ENCODE measurements around the gene PBX1. TPM values are rescaled to one million over a fixed set of nuclear protein-coding genes. Genes with fewer than 3 reads are reported as not detected.

PBX1 gene
- polyA plus RNA-seq, 5 donors: 88.6 to 130 (median 119) TPM

DNA sequence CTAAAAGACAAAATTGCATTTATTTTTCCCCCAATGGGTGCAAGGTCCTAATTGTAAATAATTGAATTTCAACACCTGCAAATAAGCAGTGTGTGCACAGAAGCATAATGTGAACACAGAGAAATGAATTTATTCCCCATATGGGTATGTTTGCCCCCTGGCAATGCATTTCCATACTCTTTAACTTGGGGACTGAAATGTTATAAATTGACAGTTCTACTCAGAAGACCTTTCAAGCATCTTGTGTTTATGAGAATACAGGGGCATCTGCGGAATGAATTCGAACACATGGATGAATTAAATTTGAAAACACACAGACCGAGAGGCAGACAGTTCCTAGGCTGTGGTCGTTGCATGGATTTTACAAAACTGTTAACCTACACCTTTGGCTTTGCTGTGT lies 3.5 kb downstream of the PBX1 start:
- peak in 1 of 2 donors; percentile 38 for DNase-seq

DNA sequence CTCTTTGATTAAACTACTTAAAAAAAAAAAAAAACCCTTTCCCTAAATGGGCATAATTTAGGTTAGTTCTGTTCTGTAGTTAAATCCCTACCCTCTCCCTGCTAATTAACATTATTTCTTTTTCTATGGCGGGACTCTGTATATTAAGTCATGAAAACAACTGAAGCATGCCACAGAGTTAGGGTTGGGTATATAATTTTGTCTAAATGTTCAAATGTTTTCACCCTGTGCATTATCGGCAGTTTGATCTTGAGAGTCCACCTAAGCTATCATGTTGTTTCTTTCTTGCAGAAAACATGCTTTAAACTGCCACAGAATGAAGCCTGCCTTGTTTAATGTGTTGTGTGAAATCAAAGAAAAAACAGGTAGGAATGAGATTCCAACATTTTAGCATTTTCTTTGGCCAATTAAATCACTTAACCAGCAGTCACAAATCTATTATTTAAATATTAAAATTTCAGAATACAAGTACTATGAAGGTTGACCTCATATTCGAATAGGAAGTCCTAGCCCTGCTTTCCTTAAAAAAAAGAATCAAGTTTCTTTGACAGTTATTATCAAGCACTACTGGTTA lies 4.0 kb downstream of the PBX1 start:
- no peak for DNase-seq

DNA sequence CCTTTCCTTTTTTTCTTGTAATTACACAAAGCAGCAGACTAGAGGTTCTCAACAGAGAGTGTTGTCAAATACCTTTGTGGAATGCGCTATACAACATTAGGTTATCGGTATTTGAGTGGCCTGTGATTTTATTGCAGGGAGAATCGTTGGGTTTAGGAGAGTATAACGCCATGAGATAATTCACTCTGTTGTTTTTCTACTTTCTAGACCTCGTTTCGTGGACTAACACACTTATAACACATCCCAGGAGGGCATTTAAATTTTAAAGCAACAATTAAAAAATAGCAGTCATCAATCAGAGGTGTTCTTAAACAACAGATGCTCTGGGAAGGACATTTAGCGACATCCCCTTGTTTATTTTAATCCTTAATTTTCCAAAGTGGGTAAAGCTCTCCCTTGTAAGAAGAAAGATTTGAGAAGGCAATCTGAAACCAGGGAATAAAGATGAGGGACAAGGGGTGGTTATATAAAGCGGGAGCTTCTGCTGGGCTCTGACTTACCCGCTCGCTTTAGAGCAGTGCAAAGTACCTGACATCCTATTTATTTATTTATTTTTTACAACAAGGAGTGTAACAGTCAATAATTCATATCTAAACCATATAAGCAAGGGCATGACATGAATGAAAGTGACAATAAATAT lies 4.9 kb downstream of the PBX1 start:
- peak; percentile 31 to 42 for DNase-seq

DNA sequence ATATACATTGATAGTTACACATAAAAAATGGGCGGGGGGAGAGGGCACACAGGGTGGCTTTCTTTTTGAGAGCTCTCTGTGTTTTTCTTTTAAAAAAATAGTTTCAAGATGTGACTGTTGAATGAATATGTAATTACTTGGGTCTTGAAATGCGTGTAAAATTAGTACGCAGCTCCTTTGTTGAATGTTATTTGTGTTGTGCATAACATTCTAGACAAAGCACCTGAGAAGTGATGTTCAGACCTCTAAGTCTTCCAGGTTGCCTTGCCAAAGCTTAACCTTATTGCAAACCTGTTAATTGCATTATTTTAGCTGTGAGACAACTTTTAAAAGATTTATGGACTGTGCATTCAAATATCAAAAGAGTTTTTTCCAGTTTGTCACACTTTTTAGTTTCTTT lies 5.4 kb downstream of the PBX1 start:
- no peak for DNase-seq

DNA sequence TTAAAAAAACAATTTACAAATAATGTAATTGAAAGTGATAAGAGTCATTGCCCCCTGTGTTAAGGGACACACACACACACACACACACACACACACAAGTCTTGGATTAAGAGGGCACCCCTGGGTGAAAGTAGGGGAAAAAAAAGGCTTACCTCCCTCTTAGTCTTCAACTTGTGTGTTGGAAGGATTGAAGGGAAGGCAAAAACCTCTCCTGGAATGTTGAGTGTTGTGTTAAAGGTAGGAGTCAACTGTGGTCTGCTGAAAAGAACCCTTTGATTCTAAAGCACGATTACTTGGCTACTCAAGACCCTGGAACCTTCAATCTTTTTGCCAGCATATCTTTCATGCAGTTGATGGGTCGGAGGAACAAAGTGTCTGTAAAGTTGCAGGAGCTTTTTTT lies 6.4 kb downstream of the PBX1 start:
- peak; percentile 40 to 45 for DNase-seq

DNA sequence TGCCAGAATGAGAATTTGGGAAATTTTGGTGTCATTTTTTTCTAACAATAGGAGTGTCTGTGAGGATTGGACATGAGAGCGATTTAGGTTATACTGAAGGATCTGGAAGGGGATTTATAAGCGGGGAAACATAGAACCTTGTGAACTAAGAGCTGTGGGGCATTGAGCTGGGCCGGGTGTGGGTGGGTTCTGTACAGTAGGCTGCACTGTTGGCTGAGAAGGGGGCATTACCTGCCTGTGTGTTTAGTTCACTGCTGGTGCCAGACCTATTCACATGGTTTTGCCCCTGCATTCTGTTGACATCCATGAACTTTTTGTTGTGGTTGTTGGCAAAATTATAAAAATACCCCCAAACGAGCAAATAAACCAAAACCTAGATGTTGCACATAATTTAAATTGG lies 8.8 kb downstream of the PBX1 start:
- no peak for DNase-seq

DNA sequence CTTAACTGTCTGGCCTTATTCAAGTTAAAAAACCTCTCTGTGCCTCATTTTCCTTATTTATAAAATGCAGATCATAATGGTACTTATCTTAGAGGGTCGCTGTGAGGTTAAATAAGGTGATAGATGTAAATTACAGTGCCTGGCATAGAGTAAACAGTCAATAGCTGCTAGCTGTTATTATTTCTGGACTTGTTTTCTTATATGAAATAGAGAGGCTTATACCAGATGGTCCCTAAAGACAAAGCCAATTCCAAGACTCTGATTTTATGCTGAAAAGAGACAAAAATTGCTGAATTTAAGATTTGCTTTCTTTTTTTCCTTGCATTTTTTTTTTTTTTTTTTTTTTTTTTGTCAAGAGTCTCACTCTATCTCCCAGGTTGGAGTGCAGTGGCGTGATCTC lies 10.3 kb downstream of the PBX1 start:
- no peak for DNase-seq

DNA sequence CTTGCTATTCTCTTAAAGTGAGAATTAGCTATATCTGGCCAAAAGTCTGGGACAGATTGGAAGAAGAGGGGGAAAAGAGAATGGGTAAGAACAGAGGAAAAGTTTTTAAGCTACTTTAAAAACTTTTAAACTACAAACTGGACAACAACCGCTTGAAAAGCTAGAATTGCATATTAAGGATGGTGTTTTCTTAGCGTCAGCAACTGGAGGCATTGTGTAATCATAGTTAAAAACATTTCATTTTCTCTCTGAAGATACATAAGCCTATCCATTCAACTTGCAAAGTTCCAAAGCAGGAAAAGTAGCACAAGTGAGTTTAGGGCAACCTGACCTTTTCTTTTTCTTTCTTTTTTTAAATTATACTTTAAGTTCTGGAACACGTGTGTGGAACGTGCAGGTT lies 10.9 kb downstream of the PBX1 start:
- DNase-seq: no peak

DNA sequence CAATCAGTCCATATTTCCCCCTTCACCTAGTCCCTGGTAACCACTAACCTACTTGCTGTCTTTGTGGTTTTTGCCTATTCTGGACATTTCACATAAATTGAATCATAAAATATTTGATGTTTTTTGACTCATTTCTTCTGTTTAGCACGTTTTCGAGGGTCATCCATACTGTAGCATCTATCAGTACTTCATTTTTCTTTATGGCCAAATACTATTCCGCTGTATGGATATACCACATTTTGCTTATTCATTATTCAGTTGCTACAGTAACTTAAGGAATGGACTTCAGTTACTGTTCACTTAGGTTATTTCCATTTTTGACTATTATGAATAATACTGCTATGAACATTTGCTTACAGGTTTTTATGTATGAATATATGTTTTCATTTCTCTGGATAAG lies 12.3 kb downstream of the PBX1 start:
- no peak for DNase-seq

DNA sequence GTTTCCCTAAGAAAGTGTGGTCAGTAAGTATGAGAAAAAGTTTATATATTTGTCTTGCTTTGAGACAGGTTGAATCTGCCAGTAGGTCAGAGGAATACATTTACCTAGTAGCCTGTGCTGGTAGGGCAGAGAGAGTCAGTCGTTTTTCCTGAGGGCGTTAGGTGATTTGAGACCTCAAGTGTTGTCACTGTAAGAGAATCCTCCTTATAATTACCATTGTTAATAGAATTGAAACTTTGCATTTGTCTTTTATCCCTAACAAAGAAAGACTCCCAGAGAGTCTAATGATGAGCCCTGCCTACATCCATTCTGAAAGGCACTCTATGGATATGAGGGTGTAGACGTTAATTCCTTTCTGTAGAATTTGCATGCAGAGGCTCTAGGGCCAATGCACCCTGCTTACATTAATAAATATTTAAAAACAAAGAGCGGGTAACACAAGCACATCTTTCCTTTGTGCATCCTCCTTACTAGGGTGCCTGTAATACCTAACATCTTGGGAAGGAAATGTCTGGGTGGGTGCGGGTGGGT lies 16.4 kb downstream of the PBX1 start:
- no peak for DNase-seq

DNA sequence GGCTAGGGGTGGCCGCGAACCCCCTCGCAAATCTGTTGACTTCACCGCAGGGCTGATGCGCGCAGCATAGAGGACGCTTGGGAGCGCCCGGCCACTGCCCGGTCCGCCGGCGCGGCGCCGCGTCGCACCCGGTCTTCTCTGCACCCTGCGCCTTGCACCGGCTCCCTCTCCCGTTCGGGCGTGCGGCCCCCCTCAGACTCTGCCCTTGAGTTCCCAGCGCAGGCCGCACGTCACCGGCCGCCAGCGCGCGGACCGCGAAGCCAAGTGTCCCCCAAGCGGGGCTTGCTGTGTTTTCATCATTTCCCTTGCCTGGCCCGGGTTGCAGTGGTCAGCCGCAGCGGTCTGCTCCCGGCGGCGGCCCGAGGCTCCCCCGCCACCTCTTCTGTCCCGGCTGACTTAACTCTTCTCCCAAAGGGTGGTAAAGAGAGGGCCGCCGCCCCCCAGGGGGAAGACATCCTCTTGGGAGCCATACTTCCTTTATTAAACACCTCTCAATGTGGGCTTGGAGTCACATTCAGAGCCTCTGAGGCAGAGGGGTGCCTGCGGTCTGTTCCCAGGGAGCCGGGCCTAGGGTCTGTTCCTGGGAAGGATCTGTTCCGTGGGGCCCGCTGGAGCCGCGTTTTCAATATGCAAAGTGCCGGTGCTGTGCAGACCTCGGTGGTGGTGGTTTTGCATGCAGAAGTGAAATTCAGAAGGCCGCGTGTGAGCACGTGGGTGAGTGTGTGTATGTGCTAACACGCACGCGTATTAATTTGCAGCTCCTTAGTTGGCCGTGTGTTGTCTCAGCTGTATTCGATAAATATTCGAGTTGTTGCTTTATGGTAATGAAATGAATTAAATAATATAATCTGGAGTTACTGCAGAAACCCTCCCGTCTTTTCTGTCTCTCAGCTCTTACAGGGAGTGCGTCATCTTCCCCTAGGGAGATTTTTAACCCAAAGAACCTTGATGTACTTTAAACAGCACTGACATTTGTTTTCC lies 17.6 kb downstream of the PBX1 start:
- DNase-seq: peak; percentile 47 to 55

DNA sequence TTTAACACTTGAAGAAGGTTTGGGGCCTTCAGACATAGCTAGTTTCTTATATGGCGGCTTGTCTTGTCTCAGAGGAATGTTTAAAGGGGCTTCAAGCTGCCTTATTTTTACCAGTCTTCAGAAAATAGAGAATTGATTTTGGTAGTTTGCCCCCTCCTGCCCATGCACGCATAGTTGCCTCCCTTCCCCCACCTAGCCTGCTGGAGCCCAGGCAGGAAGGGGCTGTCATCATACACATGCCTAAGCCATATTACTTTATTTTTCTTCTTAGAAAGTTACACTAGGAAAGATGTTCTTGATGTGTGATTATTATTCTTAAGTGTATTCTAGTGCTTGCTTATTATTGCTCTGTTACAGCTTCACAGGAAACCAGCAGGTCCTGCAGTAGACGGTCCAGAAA lies 18.3 kb downstream of the PBX1 start:
- no peak for DNase-seq

DNA sequence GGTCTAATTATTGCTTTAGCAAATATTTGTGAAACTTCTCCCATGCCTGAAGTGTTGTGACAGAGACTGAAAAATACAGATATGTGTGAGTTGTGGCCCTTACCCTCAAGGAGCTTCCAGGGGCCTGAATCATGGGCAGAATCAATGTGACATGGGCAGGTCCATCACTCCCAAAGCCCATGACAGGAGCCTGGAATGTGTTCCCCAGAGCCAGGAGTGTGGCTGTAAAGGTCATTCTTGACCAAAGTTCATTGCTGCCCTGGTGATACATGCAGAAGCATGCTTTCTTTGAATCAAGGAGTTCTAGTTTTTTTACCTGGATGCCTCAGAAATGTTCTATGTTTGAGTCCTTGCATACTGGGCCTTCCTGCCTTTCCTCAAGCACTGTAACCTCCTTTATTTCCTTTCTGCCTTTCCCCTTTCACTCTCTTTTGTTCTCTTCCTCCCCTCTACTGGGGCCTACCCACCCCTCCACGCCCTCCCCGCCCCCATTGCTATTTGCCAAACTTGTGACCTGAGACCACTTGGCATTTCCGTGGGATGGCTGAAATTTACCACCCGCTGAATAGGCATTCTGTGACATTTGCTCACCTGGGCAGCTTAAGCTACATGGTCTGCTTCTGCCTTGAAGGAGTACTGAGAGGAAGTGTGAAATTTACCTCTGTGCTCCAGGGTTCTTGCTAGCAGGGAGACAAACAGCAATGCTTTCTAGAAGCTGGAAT lies 19.7 kb downstream of the PBX1 start:
- DNase-seq: no peak

DNA sequence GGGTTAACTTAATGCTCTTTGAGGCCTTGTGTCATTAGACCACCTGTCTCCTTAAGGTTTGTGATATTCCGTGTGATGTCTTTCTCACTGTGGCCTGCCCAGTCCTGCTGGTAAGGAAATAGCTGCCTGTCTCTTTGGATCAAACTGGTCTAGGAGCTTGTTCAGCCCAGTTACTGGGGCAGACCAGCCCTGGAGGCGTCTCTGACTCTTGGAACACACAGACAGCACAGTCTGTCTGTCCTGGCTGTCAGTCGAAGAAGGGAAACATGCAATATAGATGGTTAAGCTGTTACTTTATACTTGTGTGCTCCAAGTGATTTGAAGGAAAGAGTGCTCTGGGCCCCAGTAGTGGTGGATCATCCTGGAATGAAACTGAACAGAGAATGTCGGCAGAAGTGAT lies 20.4 kb downstream of the PBX1 start:
- no peak for DNase-seq

DNA sequence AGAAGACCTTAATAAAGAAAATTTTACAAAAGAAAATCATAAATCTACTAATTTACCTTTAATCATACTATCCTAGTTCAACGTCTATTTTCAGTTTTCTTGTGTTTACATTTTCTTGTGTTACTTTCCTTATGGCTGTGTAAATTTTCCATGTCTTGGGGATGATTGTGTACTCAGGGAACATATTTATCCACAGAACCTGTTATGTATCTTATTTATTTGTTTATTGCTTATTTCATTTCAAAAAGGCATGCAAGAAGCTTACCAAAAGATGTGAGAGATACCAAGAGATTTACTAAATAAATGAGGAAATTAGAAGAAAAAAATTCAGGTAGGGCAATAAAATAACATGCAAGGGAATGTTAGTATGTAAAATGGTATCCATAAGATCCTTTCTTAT lies 22.8 kb downstream of the PBX1 start:
- DNase-seq: no peak

DNA sequence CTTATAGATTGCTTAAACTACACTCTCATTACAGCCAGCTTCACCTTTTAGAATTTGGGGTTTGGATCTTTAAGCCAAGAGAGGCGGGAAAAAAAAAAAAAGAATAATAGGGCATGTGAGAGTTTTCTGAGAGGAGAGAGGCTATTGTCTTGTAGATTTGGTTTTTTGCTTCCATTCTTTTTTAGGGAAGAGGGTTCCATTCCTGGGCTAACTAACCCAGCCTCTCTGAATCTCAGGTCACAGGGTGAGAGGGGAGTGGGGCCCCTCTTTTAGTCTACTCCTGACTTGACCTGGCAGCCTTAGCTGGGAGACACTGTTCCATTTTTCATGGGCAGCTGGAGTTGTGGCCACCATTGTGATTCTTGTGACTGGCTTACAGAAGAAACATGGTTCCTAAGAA lies 24.2 kb downstream of the PBX1 start:
- no peak for DNase-seq

DNA sequence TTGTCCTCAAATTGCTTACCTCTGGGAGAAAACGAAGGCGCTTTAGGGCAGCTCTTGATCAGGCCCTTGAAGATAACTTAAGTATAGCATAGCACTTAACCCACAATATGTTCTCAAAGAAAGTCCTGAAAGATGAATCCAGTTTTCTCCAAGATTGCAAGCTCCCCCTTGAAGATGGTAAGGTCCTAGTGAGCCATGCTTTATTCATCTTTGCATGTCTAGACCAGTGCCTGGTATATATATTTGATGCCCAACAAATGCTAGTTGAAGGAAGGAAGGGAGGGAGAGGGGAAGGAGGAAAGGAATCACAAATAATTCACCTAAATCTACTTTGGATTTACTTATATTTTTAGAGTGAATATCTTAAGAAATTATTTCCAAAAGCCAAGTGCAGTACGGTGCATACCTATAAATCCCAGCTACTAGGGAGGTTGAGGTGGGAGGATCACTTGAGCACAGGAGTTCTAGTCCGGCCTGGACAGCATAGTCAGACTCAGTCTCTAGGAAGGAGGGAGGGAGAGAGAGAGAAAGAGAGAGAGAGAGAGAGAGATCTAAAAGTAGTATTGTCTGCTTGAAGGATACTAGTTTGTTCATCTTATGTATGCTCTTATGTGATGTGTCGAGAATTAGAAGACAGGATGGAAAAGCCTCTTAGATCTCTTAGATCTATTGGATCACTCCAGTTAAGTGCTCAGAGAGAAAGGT lies 25.0 kb downstream of the PBX1 start:
- DNase-seq: no peak

DNA sequence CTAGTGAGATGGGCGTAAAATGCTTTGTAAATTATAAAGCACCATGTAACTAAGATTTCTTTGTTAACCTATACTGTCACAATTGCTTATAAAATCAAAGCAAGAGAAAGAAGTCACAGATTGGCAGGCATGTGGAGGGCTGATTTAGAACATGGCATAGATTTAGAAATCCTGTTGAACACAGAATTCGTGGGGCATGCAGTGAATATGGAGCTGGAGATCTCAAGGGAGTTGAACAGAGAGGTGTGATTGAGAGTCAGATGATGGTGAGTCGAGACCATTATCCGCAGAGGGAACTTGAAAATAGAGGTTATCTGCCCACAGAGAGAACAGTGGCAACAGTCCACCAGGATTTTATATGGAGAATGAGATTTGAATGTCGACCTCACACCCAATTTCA lies 27.6 kb downstream of the PBX1 start:
- DNase-seq: no peak

DNA sequence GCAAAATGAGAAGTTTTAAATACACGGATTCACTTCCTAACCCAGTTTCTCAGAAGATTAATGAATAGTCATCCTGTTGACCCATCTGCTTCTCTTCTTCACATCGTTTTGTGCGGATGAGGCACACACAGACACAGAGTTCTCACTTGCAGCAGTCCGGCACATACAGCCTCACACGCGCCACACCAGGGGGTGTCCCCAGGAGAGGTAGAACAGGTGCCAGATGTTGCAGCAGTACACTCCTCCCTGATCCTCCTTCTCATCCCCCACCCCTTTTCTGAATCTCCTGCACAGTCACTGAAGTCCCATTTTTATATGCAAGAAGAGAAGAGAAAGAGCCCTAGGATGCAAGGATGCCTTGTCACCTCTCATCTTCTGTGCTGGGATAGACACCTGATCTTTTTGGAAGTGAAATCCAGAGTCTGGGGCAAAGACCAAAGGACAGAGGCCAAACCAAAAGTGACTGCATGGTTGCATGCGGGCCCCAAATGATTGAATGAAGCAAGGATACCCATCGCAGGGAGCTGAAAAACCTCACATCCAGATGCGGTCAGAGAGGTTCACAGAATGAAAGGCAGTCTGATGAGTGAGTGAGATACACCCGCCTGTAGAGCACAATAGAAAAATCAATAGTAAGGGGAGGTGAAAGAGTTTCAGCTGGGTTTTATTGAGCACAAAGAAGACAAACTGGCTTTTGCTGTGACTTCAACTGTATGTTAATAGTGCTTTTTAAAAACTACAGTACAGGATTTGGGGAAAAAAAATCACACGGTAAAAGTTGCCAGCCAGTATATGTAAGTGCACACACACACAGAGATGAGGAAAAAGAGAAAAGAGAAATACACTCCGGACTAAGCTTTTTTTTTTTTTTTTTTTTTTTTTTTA lies 28.9 kb downstream of the PBX1 start:
- DNase-seq: no peak
